Natural killer cell (primary cell): Measurements from ENCODE around the gene TK1. TPM values are rescaled to one million over a fixed set of nuclear protein-coding genes. Genes with fewer than 3 reads are reported as not detected.

Experiments
- ATAC-seq, 3 donors: fragments of 150-1000 bp in 2 of 3; fragments of 200-7000 bp in 1 of 3; cut with Tn5 transposase; 1 replicate in 1 of 3; 2 replicates in 2 of 3; pipeline ENCODE4 v1.10.0; 2021; ENCODE audit warnings: mild to moderate bottlenecking in 2 of 3, moderate library complexity in 2 of 3
- DNase-seq, 2 donors: peaks; one replicate each; pipeline versions ENCODE4 v3.0.0 to v3.0.0-alpha.2; 2013 to 2021; ENCODE audit warnings: mixed read lengths in 1 of 2
- H3K27ac ChIP-seq: one replicate; pipeline ENCODE4 v1.5.1; 2013; ENCODE audit warnings: mild to moderate bottlenecking, low read length
- H3K27me3 ChIP-seq: one replicate; pipeline ENCODE4 v1.6.1; 2013; ENCODE audit warnings: low read length; ENCODE audit not compliant: control insufficient read depth, insufficient read depth
- H3K36me3 ChIP-seq: one replicate; pipeline ENCODE4 v1.6.1; 2013; ENCODE audit warnings: low read length; ENCODE audit not compliant: control insufficient read depth, insufficient read depth
- H3K4me1 ChIP-seq: one replicate; pipeline ENCODE4 v1.6.1; 2013; ENCODE audit warnings: low read length; ENCODE audit not compliant: control insufficient read depth, insufficient read depth
- H3K4me3 ChIP-seq: one replicate; pipeline ENCODE4 v1.5.1; 2013; ENCODE audit warnings: low read length
- H3K9me3 ChIP-seq: one replicate; pipeline ENCODE4 v1.6.1; 2013; ENCODE audit warnings: low read length; ENCODE audit not compliant: control insufficient read depth, insufficient read depth
- H3K27ac Mint-ChIP-seq, 2 donors: one replicate each; pipeline ENCODE4 v1.8.0; 2022; ENCODE audit warnings: mild to moderate bottlenecking in 2 of 2, mixed read lengths in 2 of 2, moderate library complexity in 1 of 2
- H3K27me3 Mint-ChIP-seq, 2 donors: one replicate each; pipeline ENCODE4 v1.8.0; 2022; ENCODE audit warnings: low read depth in 2 of 2, mixed read lengths in 2 of 2
- H3K36me3 Mint-ChIP-seq: one replicate; pipeline ENCODE4 v1.8.0; 2022; ENCODE audit warnings: mixed read lengths
- H3K4me1 Mint-ChIP-seq, 2 donors: one replicate each; pipeline ENCODE4 v1.8.0; 2022; ENCODE audit warnings: mixed read lengths in 2 of 2
- H3K4me3 Mint-ChIP-seq: one replicate; pipeline ENCODE4 v1.8.0; 2022; ENCODE audit warnings: mild to moderate bottlenecking, moderate library complexity, mixed read lengths
- H3K9me3 Mint-ChIP-seq, 2 donors: one replicate each; pipeline ENCODE4 v1.8.0; 2022; ENCODE audit warnings: mixed read lengths in 2 of 2
- CTCF ChIP-seq: fragments of 200-600 bp; IDR thresholded peaks from one replicate; pipeline ENCODE4 v1.8.0; 2022; ENCODE audit warnings: antibody characterized with exemption
- WGBS: methylation state at CpG from one replicate; pipeline ENCODE4 v1.1.7; 2013; ENCODE audit warnings: missing lambda C conversion rate; ENCODE audit not compliant: insufficient coverage; 5-methylcytosine and 5-hydroxymethylcytosine counted together
- intact Hi-C: fragments of 100-400 bp; cut with micrococcal nuclease; formaldehyde crosslinking; loops from one replicate; pipeline ENCODE4 v1.14.2; 2022
- total RNA-seq, 4 donors: library from RNA; stranded (reverse); fragments of 120-200 nt in 1 of 4; gene quantifications; one replicate each; pipeline versions ENCODE4 v1.2.3 to v1.2.4, GENCODE V29; 2013 to 2022

TK1 gene
- total RNA-seq, 3 donors from 2014 or later (not counting 1 experiment from before 2014, with no cell fraction given), result 2.1 to 5.1 (median 3.9) TPM

GRCh38 chr17:78214016-78214705 lies 27.3 kb upstream of the TK1 start, which contains the start of gene BIRC5:
TSS of gene BIRC5 (plus strand) at chr17:78214253. CDS start at chr17:78214317, 64 bp downstream.
- no peak for TF ChIP-seq CTCF
- no peak within 1 kb of the TSS for H3K27ac Mint-ChIP-seq
- Histone ChIP-seq H3K27me3 (no peaks in the 10 kb centered on the region), H3K36me3 (no peaks in the 10 kb centered on the region), H3K4me3 (peak within 1 kb of the TSS; percentile 26), H3K9me3 (no peaks in the 10 kb centered on the region), H3K4me1 (peaks cover 9% of the 10 kb centered on the region), H3K27ac (no peak within 1 kb of the TSS)
- H3K9me3 Mint-ChIP-seq, result no peaks in the 10 kb centered on the region
- intact Hi-C loops, result loop anchor here (1.0 kb wide), 2 partner anchors 40 to 74 kb away; no protein-coding TSS in a partner anchor
- WGBS, result under 1% methylated on average over 60 of the region's 60 CpGs
- peaks cover 0 to 9% of the 10 kb centered on the region in 2 donors for H3K4me1 Mint-ChIP-seq
- ATAC-seq (peak; percentile 100), DNase-seq (peak; percentile 89 to 93)
- peak within 1 kb of the TSS; percentile 76 for H3K4me3 Mint-ChIP-seq
- no peaks in the 10 kb centered on the region for H3K27me3 Mint-ChIP-seq
- no peaks in the 10 kb centered on the region for H3K36me3 Mint-ChIP-seq

- Mint-ChIP-seq H3K27me3 (no peaks in the 10 kb centered on the region), H3K4me3 (no peak overlapping the region), H3K36me3 (no peaks in the 10 kb centered on the region), H3K4me1 (peaks cover 0 to 9% of the 10 kb centered on the region in 2 donors), H3K9me3 (no peaks in the 10 kb centered on the region), H3K27ac (no peak overlapping the region)
- no peaks in the 10 kb centered on the region for H3K9me3 ChIP-seq
- no peaks in the 10 kb centered on the region for H3K27me3 ChIP-seq
- 93% methylated on average over 11 of the region's 11 CpGs for WGBS
- no peak for ATAC-seq
- intact Hi-C loops, result no loop called here
- H3K27ac ChIP-seq, result no peak overlapping the region
- TF ChIP-seq CTCF, result no peak
- H3K36me3 ChIP-seq, result no peaks in the 10 kb centered on the region
- no peak for DNase-seq
- H3K4me3 ChIP-seq, result no peak overlapping the region
- peaks cover 9% of the 10 kb centered on the region for H3K4me1 ChIP-seq
Measured at GRCh38 chr17:78211032-78211431, 24.2 kb upstream of the TK1 start.

- ATAC-seq (no peak), DNase-seq (no peak)
- Histone ChIP-seq H3K9me3 (no peaks in the 10 kb centered on the region), H3K36me3 (no peaks in the 10 kb centered on the region), H3K4me3 (no peak overlapping the region), H3K27me3 (no peaks in the 10 kb centered on the region), H3K4me1 (peaks cover 9% of the 10 kb centered on the region), H3K27ac (no peak overlapping the region)
- H3K36me3 Mint-ChIP-seq, result no peaks in the 10 kb centered on the region
- intact Hi-C loops, result no loop called here
- TF ChIP-seq CTCF, result no peak
- H3K27ac Mint-ChIP-seq, result no peak overlapping the region
- H3K4me1 Mint-ChIP-seq, result peaks cover 0 to 9% of the 10 kb centered on the region in 2 donors
- no peaks in the 10 kb centered on the region for H3K27me3 Mint-ChIP-seq
- no peaks in the 10 kb centered on the region for H3K9me3 Mint-ChIP-seq
- WGBS, result 90% methylated on average over 10 of the region's 10 CpGs
- no peak overlapping the region for H3K4me3 Mint-ChIP-seq
Measured at GRCh38 chr17:78210111-78210510, 23.3 kb upstream of the TK1 start.

- no peaks in the 10 kb centered on the region for H3K27me3 Mint-ChIP-seq
- no peaks in the 10 kb centered on the region for H3K9me3 Mint-ChIP-seq
- H3K36me3 ChIP-seq, result no peaks in the 10 kb centered on the region
- H3K27ac ChIP-seq, result no peak overlapping the region
- no peak for DNase-seq
- 91% methylated on average over 1 of the region's 3 CpGs for WGBS
- H3K4me3 Mint-ChIP-seq, result no peak overlapping the region
- TF ChIP-seq CTCF, result no peak
- H3K4me1 ChIP-seq, result no peaks in the 10 kb centered on the region
- H3K4me3 ChIP-seq, result no peak overlapping the region
- no peak overlapping the region for H3K27ac Mint-ChIP-seq
- no peaks in the 10 kb centered on the region for H3K27me3 ChIP-seq
- H3K36me3 Mint-ChIP-seq, result no peaks in the 10 kb centered on the region
- ATAC-seq, result no peak
- H3K4me1 Mint-ChIP-seq, result peaks cover 0 to under 1% of the 10 kb centered on the region in 2 donors
- H3K9me3 ChIP-seq, result no peaks in the 10 kb centered on the region
- intact Hi-C loops, result no loop called here
Measured at GRCh38 chr17:78208486-78208885, 21.6 kb upstream of the TK1 start.
